ENCODE measurements around the gene TCERG1L.

TCERG1L gene

DNA sequence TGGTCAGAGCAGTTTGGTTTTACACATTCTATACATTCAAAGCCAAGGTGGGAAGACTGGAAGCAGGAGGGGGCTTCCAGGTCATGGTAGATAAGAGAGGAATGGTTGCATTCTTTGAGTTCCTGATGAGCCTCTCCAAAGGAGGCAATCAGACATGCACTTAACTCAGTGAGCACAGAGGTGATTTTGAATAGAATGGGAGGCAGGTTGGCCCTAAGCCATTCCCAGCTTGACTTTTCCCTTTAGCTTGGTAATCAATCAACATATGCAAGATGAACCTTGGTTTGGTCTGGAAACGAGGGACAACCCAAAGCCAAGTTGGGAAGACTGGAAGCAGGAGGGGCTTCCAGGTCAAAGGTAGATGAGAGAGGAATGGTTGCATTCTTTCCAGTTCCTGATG is 31.4 kb downstream of the TCERG1L start:
- TF ChIP-seq, protein P1, sequence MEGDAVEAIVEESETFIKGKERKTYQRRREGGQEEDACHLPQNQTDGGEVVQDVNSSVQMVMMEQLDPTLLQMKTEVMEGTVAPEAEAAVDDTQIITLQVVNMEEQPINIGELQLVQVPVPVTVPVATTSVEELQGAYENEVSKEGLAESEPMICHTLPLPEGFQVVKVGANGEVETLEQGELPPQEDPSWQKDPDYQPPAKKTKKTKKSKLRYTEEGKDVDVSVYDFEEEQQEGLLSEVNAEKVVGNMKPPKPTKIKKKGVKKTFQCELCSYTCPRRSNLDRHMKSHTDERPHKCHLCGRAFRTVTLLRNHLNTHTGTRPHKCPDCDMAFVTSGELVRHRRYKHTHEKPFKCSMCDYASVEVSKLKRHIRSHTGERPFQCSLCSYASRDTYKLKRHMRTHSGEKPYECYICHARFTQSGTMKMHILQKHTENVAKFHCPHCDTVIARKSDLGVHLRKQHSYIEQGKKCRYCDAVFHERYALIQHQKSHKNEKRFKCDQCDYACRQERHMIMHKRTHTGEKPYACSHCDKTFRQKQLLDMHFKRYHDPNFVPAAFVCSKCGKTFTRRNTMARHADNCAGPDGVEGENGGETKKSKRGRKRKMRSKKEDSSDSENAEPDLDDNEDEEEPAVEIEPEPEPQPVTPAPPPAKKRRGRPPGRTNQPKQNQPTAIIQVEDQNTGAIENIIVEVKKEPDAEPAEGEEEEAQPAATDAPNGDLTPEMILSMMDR (IDR thresholded peaks at IDR 0.05): no peak
- H3K27ac ChIP-seq: no peak overlapping the region
- no peak overlapping the region for H3K4me3 ChIP-seq
- DNase-seq (ENCODE audit: low spot score): no peak

DNA sequence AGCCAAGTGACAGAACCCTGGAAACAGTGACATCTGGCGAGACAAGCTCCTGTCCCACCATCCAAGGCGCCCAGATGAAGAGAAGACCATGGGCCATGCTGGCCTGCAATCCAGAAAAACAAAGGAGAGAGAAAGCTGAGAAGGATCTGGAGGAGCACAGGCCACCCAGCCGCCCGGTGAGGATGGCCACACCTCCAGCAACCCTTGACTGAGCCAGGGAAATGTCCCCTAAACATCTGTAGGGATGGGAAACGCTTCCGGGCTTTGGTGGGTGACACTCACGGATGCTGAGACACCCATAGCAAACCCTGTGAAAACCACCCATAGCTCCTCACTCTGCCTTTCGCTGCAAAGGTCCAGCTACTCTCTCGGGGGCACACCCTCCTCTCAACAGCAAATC is 32.0 kb downstream of the TCERG1L start:
- DNase-seq (ENCODE audit: low spot score): no peak
- Histone ChIP-seq H3K4me3 (no peak overlapping the region), H3K27ac (no peak overlapping the region)
- TF ChIP-seq, protein P1 (IDR thresholded peaks at IDR 0.05): no peak

DNA sequence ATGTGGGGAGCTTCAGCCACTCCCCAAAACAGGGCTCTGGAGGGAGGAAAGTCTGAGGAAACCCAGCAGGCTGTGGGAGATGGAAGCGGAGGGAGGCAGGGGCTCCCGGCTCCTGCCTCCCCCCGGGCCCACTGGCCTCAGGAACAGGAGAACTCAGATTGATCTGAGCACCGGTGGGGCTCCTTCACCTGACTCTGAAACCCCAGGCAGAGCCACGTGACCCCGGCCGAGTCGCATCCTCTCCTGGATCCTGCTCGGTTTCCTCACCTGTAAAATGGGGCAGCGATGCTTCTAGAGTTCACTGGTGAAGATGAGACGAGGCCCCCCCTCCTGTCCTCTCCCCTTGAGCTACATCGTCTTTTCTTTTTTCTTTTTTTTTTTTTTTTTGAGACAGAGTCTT is 33.6 kb downstream of the TCERG1L start:
- no peak overlapping the region for H3K4me3 ChIP-seq
- TF ChIP-seq, protein P1 (IDR thresholded peaks at IDR 0.05): no peak
- DNase-seq (ENCODE audit: low spot score): no peak
- no peak overlapping the region for H3K27ac ChIP-seq

DNA sequence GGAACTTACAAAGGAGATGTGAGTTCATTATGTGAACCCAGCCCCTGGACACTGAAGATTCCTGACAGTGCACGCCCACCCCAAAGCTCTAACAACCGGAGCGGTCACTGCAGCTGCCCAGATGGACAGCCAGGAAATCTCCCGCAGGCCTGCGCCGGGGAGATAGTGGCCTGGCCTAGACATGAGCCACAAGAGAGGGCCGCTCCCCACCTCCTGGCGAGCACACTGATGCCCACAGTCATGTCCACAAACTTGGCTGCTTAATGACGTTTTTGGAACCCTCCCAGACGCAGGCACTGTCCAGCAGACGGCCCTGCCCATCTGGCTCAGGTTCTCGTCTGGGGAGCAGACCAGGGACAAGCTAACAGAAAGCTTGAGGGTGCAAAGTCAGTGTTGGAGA is 34.2 kb downstream of the TCERG1L start:
- Histone ChIP-seq H3K4me3 (no peak overlapping the region), H3K27ac (no peak overlapping the region)
- no peak for DNase-seq (ENCODE audit: low spot score)
- TF ChIP-seq, protein P1 (IDR thresholded peaks at IDR 0.05): no peak

DNA sequence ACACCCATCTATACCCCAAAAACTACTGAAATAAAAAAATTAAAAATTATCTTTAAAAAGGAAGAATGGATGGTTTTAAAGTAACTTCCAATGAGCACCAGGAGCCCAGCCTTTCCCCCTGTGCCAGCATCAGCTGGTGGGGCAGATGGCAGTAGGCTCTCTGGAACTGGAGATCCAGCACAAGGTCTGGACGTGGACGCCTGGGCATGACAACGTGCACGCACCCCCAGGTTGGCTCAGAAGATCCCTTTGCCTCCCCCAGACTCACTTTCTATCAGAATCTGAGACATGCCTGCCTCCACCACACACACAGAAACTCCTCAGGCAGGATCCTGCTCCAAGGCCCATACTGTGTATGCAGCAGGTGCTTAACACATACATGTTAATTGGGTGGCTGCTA is 35.8 kb downstream of the TCERG1L start:
- no peak overlapping the region for H3K27ac ChIP-seq
- TF ChIP-seq, protein P1 (IDR thresholded peaks at IDR 0.05): no peak
- no peak overlapping the region for H3K4me3 ChIP-seq
- DNase-seq (ENCODE audit: low spot score): no peak

DNA sequence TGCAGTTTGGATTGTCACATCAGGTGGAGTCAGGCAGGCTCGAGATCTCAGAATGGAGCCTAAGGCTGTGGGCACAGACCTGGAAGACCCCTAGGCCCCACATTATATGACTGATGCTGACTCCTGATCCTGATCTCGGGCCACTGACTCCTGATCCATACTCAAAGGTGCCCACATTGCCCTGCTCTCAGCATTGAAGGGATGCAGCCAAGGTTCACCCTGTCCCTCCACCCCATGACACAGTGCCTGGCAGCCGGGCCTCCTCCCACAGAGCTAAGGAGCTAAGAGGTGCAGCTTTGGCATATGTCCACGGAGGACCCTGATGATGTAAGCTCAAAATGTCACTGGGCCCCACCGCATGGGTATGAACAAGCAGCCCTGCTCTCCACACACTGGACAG is 36.6 kb downstream of the TCERG1L start:
- no peak for DNase-seq (ENCODE audit: low spot score)
- Histone ChIP-seq H3K4me3 (no peak overlapping the region), H3K27ac (no peak overlapping the region)
- TF ChIP-seq, protein P1 (IDR thresholded peaks at IDR 0.05): no peak

DNA sequence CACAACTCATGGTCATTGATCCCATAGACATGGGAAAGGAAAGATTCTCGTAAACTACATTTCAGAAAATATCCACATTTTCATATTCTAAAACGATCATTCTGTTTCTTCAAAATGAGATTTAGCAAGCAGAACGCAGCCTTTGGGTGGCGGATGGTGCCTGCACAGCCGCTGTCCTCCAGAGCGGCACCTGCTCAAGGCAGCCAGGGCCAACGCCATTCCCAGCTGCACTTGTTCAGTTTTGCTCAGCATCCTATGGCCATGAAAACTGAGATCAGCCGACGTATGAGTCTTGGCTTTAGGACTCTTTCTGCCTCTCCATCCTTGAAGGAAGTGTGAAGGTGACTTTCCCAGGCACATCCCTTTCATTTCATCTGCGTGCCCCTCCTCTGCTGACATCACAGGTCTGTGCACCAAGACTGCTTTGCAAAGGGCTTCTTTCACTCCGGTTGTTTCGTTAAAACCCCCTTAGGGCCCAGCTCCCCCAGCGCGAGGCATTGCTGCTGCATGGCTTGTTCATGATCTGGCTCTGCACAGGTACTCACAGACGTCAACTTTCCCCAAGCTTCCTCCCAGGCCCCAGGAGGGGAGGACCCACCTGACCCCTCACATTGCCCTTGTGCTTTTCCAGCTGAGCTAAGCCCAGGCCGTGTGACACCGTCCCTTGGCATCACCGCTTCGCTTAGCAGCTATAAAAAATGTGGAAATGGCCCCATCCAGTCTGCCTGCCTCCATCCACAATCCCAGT is 37.2 kb downstream of the TCERG1L start:
- H3K4me3 ChIP-seq: no peak overlapping the region
- TF ChIP-seq, protein P1 (IDR thresholded peaks at IDR 0.05): no peak
- no peak overlapping the region for H3K27ac ChIP-seq
- DNase-seq (ENCODE audit: low spot score): no peak

Measured in coronary artery (tissue), 2 donors.